ENCODE data around the gene DNM3.

DNA sequence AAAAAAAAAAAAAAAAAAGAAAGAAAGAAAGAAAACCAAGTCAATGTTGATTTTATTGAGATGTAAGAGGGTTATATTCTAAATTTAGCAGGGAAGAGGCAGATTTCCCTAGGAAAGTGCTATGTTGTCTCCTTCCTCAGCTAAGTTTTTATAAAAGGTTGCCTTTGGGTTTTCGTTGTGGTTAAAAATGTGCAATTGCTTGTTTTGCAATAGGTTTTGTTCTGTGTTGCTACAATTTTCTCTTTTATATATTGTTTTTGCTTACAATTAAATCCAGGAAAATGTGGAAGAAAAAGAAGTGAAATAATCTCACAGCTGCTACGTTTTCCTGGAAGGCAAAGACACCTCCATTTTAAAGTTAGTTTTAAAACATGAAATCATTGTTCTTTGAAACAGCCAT, 442.5 kb downstream of the DNM3 start:
- TF ChIP-seq, protein P1, sequence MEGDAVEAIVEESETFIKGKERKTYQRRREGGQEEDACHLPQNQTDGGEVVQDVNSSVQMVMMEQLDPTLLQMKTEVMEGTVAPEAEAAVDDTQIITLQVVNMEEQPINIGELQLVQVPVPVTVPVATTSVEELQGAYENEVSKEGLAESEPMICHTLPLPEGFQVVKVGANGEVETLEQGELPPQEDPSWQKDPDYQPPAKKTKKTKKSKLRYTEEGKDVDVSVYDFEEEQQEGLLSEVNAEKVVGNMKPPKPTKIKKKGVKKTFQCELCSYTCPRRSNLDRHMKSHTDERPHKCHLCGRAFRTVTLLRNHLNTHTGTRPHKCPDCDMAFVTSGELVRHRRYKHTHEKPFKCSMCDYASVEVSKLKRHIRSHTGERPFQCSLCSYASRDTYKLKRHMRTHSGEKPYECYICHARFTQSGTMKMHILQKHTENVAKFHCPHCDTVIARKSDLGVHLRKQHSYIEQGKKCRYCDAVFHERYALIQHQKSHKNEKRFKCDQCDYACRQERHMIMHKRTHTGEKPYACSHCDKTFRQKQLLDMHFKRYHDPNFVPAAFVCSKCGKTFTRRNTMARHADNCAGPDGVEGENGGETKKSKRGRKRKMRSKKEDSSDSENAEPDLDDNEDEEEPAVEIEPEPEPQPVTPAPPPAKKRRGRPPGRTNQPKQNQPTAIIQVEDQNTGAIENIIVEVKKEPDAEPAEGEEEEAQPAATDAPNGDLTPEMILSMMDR (IDR thresholded peaks at IDR 0.05; ENCODE audit: low read depth, low read length, poor library complexity, severe bottlenecking): no peak
- TF ChIP-seq EZH2phosphoT487 (IDR thresholded peaks at IDR 0.05; ENCODE audit: borderline replicate concordance, low read length): no peak

Measured in DOHH2 (cell line).